Measurements from ENCODE around the gene U2SURP. TPM values are rescaled to one million over a fixed set of nuclear protein-coding genes. Genes with fewer than 3 reads are reported as not detected.
"Not testable (repeated sequence)": the region's sequence is repeated elsewhere in the genome, so short reads cannot be mapped to it uniquely, and the experiment has no call there.

The U2SURP gene
- total RNA-seq, 1 experiment from 2014 or later, result 135 TPM

DNA sequence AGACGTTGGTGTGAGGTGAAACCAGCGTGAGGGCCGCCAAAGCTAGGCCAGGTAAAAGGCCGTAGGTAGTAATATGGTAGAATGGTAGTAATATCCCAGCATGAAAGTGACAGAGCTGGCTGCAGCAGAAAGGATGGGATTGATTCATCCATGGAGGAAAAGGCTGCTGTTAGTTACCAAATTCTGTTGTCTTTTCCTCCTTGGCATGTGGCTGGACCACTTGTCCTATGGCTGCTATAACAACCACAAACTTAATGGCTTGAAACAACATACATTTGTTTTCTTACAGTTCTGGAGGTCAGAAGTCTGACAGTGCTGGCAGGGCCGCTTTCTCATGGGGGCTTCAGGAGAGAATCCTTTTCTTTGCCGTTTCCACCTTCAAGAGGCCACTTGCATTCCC is 70.4 kb downstream of the U2SURP start:
- no peak overlapping the region for H2AFZ ChIP-seq (ENCODE audit: low read length)
- DNase-seq, result no peak

DNA sequence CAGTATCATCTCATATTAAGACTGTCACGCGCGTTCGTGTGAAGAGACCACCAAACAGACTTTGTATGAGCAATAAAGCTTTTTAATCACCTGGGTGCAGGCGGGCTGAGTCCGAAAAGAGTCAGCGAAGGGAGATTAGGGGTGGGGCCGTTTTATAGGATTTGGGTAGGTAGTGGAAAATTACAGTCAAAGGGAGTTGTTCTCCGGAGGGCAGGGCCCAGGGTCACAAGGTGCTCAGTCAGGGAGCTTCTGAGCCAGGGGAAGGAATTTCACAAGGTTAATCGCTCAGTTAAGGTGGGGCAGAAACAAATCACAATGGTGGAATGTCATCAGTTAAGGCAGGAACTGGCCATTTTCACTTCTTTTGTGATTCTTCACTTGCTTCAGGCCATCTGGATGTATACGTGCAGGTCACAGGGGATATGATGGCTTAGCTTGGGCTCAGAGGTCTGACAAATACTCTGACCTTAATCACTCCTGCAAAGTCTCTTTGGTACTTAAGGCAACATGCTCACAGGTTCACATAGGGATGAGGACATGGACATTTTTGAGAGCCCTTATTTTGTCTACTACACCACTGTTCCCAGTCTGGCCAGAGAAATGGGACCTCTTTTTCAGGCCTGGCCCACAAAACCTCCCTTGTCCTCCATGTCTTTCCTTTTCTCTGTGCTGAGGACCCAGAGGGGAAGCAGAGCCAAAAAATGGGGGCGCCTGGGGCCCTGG is 71.1 kb downstream of the U2SURP start:
- not testable (repeated sequence) for DNase-seq; H3K27ac ChIP-seq (ENCODE audit: low read length); H3K4me3 ChIP-seq (ENCODE audit: low read length); H3K9me2 ChIP-seq (replicated peaks; ENCODE audit: insufficient read depth, low read length); H3K79me2 ChIP-seq (ENCODE audit: low read length); H3K9ac ChIP-seq (ENCODE audit: low read length); H3K27me3 ChIP-seq (ENCODE audit: low read length); H3K36me3 ChIP-seq (ENCODE audit: insufficient read depth, low read length); H2AFZ ChIP-seq (ENCODE audit: low read length); H3K9me3 ChIP-seq (ENCODE audit: low read length); H3K4me1 ChIP-seq (ENCODE audit: low read length); H3K4me2 ChIP-seq (ENCODE audit: low read depth, low read length, poor library complexity, severe bottlenecking); H4K20me1 ChIP-seq (ENCODE audit: insufficient read depth, low read depth, low read length)

More for the DNA sequence above, 70.4 kb downstream of the U2SURP start:
- no peaks in the 10 kb centered on the region for H3K36me3 ChIP-seq (ENCODE audit: insufficient read depth, low read length)
- no peaks in the 10 kb centered on the region for H3K9me2 ChIP-seq (replicated peaks; ENCODE audit: insufficient read depth, low read length)
- H3K27ac ChIP-seq (ENCODE audit: low read length), result no peak overlapping the region
- no peak overlapping the region for H3K4me3 ChIP-seq (ENCODE audit: low read length)
- H3K4me1 ChIP-seq (ENCODE audit: low read length), result no peaks in the 10 kb centered on the region
- no peaks in the 10 kb centered on the region for H3K27me3 ChIP-seq (ENCODE audit: low read length)
- no peak overlapping the region for H3K9ac ChIP-seq (ENCODE audit: low read length)
- no peaks in the 10 kb centered on the region for H3K79me2 ChIP-seq (ENCODE audit: low read length)
- no peaks in the 10 kb centered on the region for H3K9me3 ChIP-seq (ENCODE audit: low read length)
- H3K4me2 ChIP-seq (ENCODE audit: low read depth, low read length, poor library complexity, severe bottlenecking), result no peak overlapping the region
- no peaks in the 10 kb centered on the region for H4K20me1 ChIP-seq (ENCODE audit: insufficient read depth, low read depth, low read length)

DNA sequence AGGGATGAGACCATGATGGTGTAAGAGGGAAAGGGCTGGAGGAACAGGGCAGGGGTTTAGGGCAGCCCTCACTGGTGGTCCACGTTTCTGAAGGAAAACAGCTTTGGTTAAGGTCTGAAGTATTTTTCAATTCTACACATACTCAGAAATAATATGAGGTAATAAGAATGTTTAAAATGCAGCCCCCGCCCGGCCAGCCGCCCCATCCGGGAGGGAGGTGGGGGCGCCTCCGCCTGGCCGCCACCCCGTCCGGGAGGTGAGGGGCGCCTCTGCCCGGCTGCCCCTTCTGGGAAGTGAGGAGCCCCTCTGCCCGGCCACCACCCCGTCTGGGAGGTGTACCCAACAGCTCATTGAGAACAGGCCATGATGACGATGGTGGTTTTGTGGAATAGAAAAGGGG is 72.2 kb downstream of the U2SURP start:
- not testable (repeated sequence) for H3K36me3 ChIP-seq (ENCODE audit: insufficient read depth, low read length); H3K4me3 ChIP-seq (ENCODE audit: low read length); H3K27me3 ChIP-seq (ENCODE audit: low read length); H3K79me2 ChIP-seq (ENCODE audit: low read length); H3K9me2 ChIP-seq (replicated peaks; ENCODE audit: insufficient read depth, low read length); H3K4me1 ChIP-seq (ENCODE audit: low read length); H3K27ac ChIP-seq (ENCODE audit: low read length); H3K4me2 ChIP-seq (ENCODE audit: low read depth, low read length, poor library complexity, severe bottlenecking); H3K9ac ChIP-seq (ENCODE audit: low read length); H4K20me1 ChIP-seq (ENCODE audit: insufficient read depth, low read depth, low read length); DNase-seq; H2AFZ ChIP-seq (ENCODE audit: low read length); H3K9me3 ChIP-seq (ENCODE audit: low read length)

DNA sequence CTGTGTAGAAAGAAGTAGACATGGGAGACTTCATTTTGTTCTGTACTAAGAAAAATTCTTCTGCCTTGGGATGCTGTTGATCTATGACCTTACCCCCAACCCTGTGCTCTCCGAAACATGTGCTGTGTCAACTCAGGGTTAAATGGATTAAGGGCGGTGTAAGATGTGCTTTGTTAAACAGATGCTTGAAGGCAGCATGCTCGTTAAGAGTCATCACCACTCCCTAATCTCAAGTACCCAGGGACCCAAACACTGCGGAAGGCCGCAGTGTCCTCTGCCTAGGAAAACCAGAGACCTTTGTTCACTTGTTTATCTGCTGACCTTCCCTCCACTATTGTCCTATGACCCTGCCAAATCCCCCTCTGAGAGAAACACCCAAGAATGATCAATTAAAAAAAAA is 72.6 kb downstream of the U2SURP start:
- not testable (repeated sequence) for H3K4me1 ChIP-seq (ENCODE audit: low read length); H3K36me3 ChIP-seq (ENCODE audit: insufficient read depth, low read length); H3K79me2 ChIP-seq (ENCODE audit: low read length)

DNA sequence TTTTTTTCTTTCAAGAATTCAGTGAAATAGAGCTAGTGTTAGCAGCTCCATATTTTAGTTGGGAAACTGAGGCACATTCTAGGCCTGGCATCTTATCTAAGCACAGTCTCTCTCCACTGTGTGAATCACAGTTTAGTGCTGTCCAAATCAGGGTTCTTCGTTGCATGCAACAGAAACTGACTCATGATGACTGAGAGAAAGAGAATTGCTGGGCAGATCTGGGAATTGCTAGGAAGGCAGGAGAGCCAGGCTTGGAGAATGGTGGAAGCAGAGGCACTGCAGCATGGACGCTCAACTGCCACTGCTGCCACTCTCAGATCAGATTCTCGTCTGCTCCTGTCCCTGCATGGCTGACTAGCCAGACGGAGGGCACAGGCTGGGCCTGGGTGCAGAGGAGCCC is 77.5 kb downstream of the U2SURP start:
- no peak for DNase-seq
- H3K4me3 ChIP-seq (ENCODE audit: low read length), result no peak overlapping the region
- no peaks in the 10 kb centered on the region for H3K9me3 ChIP-seq (ENCODE audit: low read length)
- H3K79me2 ChIP-seq (ENCODE audit: low read length), result no peaks in the 10 kb centered on the region
- H3K4me1 ChIP-seq (ENCODE audit: low read length), result peaks cover 31% of the 10 kb centered on the region
- no peaks in the 10 kb centered on the region for H3K36me3 ChIP-seq (ENCODE audit: insufficient read depth, low read length)
- no peak overlapping the region for H3K9ac ChIP-seq (ENCODE audit: low read length)
- H3K4me2 ChIP-seq (ENCODE audit: low read depth, low read length, poor library complexity, severe bottlenecking), result no peak overlapping the region
- no peak overlapping the region for H3K27ac ChIP-seq (ENCODE audit: low read length)
- no peaks in the 10 kb centered on the region for H3K27me3 ChIP-seq (ENCODE audit: low read length)
- H2AFZ ChIP-seq (ENCODE audit: low read length), result no peak overlapping the region
- H3K9me2 ChIP-seq (replicated peaks; ENCODE audit: insufficient read depth, low read length), result no peaks in the 10 kb centered on the region
- H4K20me1 ChIP-seq (ENCODE audit: insufficient read depth, low read depth, low read length), result no peaks in the 10 kb centered on the region

More for the DNA sequence above, 72.6 kb downstream of the U2SURP start:
- H3K4me2 ChIP-seq (ENCODE audit: low read depth, low read length, poor library complexity, severe bottlenecking); H2AFZ ChIP-seq (ENCODE audit: low read length); H3K4me3 ChIP-seq (ENCODE audit: low read length); H3K9me2 ChIP-seq (replicated peaks; ENCODE audit: insufficient read depth, low read length); H3K27ac ChIP-seq (ENCODE audit: low read length); H3K27me3 ChIP-seq (ENCODE audit: low read length); H3K9me3 ChIP-seq (ENCODE audit: low read length); H3K9ac ChIP-seq (ENCODE audit: low read length); DNase-seq; H4K20me1 ChIP-seq (ENCODE audit: insufficient read depth, low read depth, low read length): not testable (repeated sequence)

DNA sequence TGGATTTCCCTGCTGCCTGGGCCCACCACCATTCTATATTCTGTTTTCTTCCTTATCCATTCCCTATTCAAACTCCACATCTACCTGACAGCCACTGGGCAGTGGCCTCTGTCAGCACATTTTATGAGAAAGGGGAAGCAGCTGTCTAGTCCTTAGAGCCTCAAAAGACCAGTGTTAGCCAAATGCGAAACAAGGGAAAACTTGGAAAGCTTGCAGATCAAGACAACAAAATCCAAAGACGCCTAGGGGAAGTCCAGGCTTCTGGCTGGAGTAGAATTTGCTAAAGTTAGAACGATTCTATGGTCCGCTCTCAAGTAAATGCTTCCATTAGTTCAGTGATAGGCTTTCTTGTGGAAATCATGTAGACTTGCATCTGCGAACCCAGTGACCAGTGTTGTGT is 78.8 kb downstream of the U2SURP start:
- Histone ChIP-seq H3K27me3 (ENCODE audit: low read length) (no peaks in the 10 kb centered on the region), H3K27ac (ENCODE audit: low read length) (no peak overlapping the region), H3K4me3 (ENCODE audit: low read length) (no peak overlapping the region), H3K9me3 (ENCODE audit: low read length) (no peaks in the 10 kb centered on the region), H2AFZ (ENCODE audit: low read length) (no peak overlapping the region), H3K4me1 (ENCODE audit: low read length) (peaks cover 36% of the 10 kb centered on the region), H3K9ac (ENCODE audit: low read length) (no peak overlapping the region), H3K9me2 (replicated peaks; ENCODE audit: insufficient read depth, low read length) (no peaks in the 10 kb centered on the region), H4K20me1 (ENCODE audit: insufficient read depth, low read depth, low read length) (no peaks in the 10 kb centered on the region), H3K79me2 (ENCODE audit: low read length) (no peaks in the 10 kb centered on the region), H3K36me3 (ENCODE audit: insufficient read depth, low read length) (no peaks in the 10 kb centered on the region), H3K4me2 (ENCODE audit: low read depth, low read length, poor library complexity, severe bottlenecking) (no peak overlapping the region)
- no peak for DNase-seq

DNA sequence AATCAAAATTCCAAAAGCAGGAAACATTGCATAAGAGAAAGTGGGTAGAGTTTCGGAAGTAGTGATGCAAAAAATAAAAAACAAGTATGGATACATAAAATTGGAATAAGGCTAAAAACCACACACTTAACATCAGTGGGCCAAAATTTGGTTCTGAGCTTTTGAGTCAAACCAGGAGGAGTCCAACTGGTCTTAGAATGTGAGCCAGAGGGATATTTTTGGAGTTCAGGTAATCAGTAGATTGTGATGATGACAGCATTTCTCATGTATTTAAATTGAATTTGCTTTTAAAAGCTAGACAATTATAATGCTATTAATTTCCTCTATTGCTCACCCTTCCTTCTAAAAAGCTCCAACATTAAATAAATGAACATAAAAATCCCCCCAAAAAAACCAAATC is 80.0 kb downstream of the U2SURP start:
- Histone ChIP-seq H3K27ac (ENCODE audit: low read length) (peak overlapping the region; percentile 67), H4K20me1 (ENCODE audit: insufficient read depth, low read depth, low read length) (no peaks in the 10 kb centered on the region), H3K4me2 (ENCODE audit: low read depth, low read length, poor library complexity, severe bottlenecking) (peak overlapping the region; percentile 70), H3K4me3 (ENCODE audit: low read length) (peak overlapping the region; percentile 61; the same call in 1 of the 2 replicates), H3K9me3 (ENCODE audit: low read length) (no peaks in the 10 kb centered on the region), H2AFZ (ENCODE audit: low read length) (0 out of 2 replicates have a peak overlapping the region, but pooled peaks have one; percentile 57), H3K9ac (ENCODE audit: low read length) (peak overlapping the region; percentile 58), H3K9me2 (replicated peaks; ENCODE audit: insufficient read depth, low read length) (no peaks in the 10 kb centered on the region), H3K4me1 (ENCODE audit: low read length) (peaks cover 38% of the 10 kb centered on the region), H3K79me2 (ENCODE audit: low read length) (no peaks in the 10 kb centered on the region), H3K36me3 (ENCODE audit: insufficient read depth, low read length) (no peaks in the 10 kb centered on the region), H3K27me3 (ENCODE audit: low read length) (no peaks in the 10 kb centered on the region)
- no peak for DNase-seq

DNA sequence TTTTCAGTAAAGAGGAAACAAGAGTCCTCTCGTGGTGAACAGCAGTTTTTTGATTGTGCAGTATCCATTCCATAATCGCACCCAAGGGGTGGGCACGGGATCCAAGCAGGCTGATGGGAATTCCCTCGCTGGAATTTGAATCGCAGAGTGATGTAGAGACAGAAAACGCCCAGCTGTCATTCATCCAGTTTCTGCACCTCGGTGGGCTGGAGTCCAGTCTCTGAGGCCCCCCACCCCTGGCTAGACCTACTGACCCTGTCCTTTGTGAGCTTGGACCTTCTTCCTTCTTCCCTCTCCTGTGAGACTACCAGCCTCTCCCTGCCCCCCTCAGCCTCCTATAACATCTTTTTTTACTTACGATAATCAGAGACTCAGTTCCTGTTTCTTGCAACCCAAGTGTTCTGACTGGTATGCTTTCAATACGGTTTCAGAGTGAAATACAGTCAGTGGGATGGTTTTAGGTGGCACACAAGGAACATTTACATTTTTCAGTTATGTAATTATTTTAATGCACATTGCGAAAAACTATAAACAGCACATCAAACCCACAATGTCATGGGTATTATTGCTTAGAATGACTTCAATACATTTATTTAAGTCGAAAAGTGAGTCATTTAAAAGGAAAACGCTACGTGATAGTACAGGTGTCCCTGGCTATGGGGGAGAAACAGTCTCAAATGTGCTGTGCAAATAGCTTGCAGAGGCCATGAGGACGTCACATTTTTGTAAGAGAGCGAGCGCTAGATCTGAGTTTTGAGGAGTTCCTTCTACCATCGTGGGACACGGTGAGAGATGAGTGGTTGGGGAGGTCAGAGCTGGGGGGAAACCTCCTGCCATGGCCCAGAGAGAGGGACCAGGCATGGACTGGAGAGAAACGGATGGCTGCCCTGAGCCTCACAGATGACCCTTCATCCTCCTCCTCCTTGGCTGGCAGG is 80.7 kb downstream of the U2SURP start:
- Histone ChIP-seq H3K79me2 (ENCODE audit: low read length) (no peaks in the 10 kb centered on the region), H3K27ac (ENCODE audit: low read length) (peak overlapping the region; percentile 67), H3K4me1 (ENCODE audit: low read length) (peaks cover 38% of the 10 kb centered on the region), H4K20me1 (ENCODE audit: insufficient read depth, low read depth, low read length) (no peaks in the 10 kb centered on the region), H3K9ac (ENCODE audit: low read length) (peak overlapping the region; percentile 58), H3K4me3 (ENCODE audit: low read length) (peak overlapping the region; percentile 61), H3K9me3 (ENCODE audit: low read length) (no peaks in the 10 kb centered on the region), H3K9me2 (replicated peaks; ENCODE audit: insufficient read depth, low read length) (no peaks in the 10 kb centered on the region), H3K36me3 (ENCODE audit: insufficient read depth, low read length) (no peaks in the 10 kb centered on the region), H2AFZ (ENCODE audit: low read length) (peak overlapping the region; percentile 57), H3K4me2 (ENCODE audit: low read depth, low read length, poor library complexity, severe bottlenecking) (peak overlapping the region; percentile 70), H3K27me3 (ENCODE audit: low read length) (no peaks in the 10 kb centered on the region)
- peak; percentile 79 for DNase-seq
